Left renal cortex interstitium (tissue), 4 donors: Measurements from ENCODE around the gene CPTP. TPM values are rescaled to one million over a fixed set of nuclear protein-coding genes. Genes with fewer than 3 reads are reported as not detected.

Source experiments
- DNase-seq, 4 donors: peaks; one replicate each; pipeline ENCODE4 v3.0.0-alpha.2; 2013; ENCODE audit warnings: low read depth in 4 of 4, low spot score in 2 of 4, missing footprints in 1 of 4
- polyA plus RNA-seq, 4 donors: library from polyadenylated mRNA; unstranded; fragments of 120-200 nt; gene quantifications; one replicate each; pipeline ENCODE4 v1.2.1, GENCODE V29; 2013; ENCODE audit not compliant: insufficient read length in 4 of 4

CPTP gene
- polyA plus RNA-seq, 4 donors: 12.4 to 21.1 (median 17.3) TPM

DNA sequence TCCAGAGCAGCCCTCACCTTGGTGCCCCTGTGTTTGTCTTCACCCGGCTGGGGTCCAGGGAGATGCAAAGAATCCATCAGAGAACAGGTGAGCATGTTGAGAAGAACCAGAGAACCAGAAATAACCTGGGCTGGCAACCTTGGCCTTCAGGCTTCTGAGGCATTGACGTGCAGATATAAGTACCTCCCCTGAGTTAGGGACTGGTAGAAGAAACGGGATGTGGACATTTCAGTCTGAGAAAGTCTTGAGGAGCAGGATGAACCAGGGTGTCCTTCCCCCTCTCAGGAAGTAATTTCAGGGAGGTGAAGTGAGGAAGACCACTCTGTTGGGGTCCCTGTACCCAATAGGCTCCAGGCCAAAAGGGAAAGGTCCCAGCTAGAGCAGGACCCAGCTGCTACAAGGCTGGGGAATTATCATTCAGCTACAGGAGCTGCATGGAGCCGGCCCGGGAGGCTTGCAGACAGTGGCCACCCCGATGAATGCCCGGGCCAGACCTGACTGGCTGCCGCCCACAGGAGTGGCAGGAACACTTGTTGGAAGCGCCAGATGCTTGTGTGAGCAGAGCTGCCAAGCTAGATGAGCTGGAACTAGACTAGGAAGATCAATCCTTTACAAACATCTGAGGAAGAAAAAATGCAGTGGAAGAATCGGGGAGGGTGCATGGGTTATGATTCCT is 52.1 kb downstream of the CPTP start:
- no peak for DNase-seq

DNA sequence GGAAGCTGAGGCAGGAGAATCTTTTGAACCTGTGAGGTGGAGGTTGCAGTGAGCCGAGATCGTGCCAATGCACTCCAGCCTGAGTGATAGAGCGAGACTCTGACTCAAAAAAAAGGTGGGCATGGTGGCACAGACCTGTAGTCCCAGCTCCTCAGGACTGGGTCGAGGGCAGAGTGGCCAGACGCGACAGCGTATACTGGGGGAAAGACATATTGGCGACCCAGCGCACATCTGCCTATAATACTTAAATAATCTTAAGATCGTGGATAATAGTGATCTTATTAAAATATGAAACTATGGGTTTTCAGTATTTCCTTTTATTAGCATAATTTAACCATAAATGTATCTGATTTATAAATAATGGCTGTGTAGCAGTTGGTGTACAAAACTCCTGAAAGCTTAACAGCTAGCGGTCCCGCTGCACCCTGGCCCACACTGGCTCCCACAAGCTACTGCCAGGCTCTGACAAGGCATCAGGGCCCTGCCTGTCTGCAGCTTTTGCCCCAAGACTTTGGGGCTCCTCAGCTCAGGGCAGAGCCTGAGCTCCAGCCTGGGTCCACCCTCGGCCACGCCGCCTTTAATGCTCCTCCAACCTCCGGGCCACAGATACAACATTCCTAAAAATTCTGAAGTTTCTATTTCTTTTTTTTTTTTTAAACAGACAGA is 53.1 kb downstream of the CPTP start:
- no peak for DNase-seq

Other genes with a start within 250 kb of the CPTP start
- gene C1orf159, start 208.7 kb upstream of the CPTP start, polyA plus RNA-seq: 10 to 100 TPM in 3 of 4 donors, 1 to 10 TPM in 1; 5.5 to 24.1 (median 14.1) TPM
- gene TTLL10, start 150.9 kb upstream of the CPTP start, polyA plus RNA-seq: 1 to 10 TPM in 1 of 4 donors, under 1 TPM in 3; 0.41 to 1.1 (median 0.63) TPM
- under 1 TPM; 0.29 to 0.79 (median 0.53) TPM for gene TNFRSF18, start 118.2 kb upstream of the CPTP start, polyA plus RNA-seq
- gene TNFRSF4, start 110.6 kb upstream of the CPTP start, polyA plus RNA-seq: 1 to 10 TPM; 1.7 to 3.1 (median 2.0) TPM
- gene SDF4, start 92.8 kb upstream of the CPTP start, polyA plus RNA-seq: 100 to 1,000 TPM; 115 to 144 (median 130) TPM
- gene B3GALT6, start 92.6 kb upstream of the CPTP start, polyA plus RNA-seq: 10 to 100 TPM; 19.8 to 24.4 (median 21.4) TPM
- 10 to 100 TPM in 3 of 4 donors, 1 to 10 TPM in 1; 7.2 to 17.3 (median 14.9) TPM for gene C1QTNF12, start 78.1 kb upstream of the CPTP start, polyA plus RNA-seq
- 10 to 100 TPM; 40.9 to 68.6 (median 58.4) TPM for gene UBE2J2, start 50.9 kb upstream of the CPTP start, polyA plus RNA-seq
- gene SCNN1D, start 44.4 kb upstream of the CPTP start, polyA plus RNA-seq: 10 to 100 TPM in 1 of 4 donors, 1 to 10 TPM in 3; 2.4 to 10.2 (median 6.9) TPM
- gene ACAP3, start 16.9 kb upstream of the CPTP start, polyA plus RNA-seq: 10 to 100 TPM; 14.9 to 45.2 (median 33.0) TPM
- 10 to 100 TPM in 2 of 4 donors, 1 to 10 TPM in 2; 7.3 to 12.4 (median 10.7) TPM for gene PUSL1, start 16.2 kb upstream of the CPTP start, polyA plus RNA-seq
- gene INTS11, start 142 bp upstream of the CPTP start, polyA plus RNA-seq: 100 to 1,000 TPM in 3 of 4 donors, 10 to 100 TPM in 1; 94.8 to 169 (median 129) TPM
- gene TAS1R3, start 6.5 kb downstream of the CPTP start, polyA plus RNA-seq: under 1 TPM; 0.28 to 0.70 (median 0.45) TPM
- 10 to 100 TPM; 24.6 to 52.2 (median 45.6) TPM for gene DVL1, start 24.6 kb downstream of the CPTP start, polyA plus RNA-seq
- gene MXRA8, start 33.8 kb downstream of the CPTP start, polyA plus RNA-seq: 100 to 1,000 TPM; 164 to 219 (median 209) TPM
- gene AURKAIP1, start 50.4 kb downstream of the CPTP start, polyA plus RNA-seq: 100 to 1,000 TPM in 1 of 4 donors, 10 to 100 TPM in 3; 64.4 to 107 (median 84.7) TPM
- gene CCNL2, start 74.5 kb downstream of the CPTP start, polyA plus RNA-seq: 100 to 1,000 TPM; 178 to 392 (median 277) TPM
- 100 to 1,000 TPM; 111 to 143 (median 117) TPM for gene MRPL20, start 82.5 kb downstream of the CPTP start, polyA plus RNA-seq
- 10 to 100 TPM in 3 of 4 donors, 1 to 10 TPM in 1; 5.1 to 27.6 (median 12.1) TPM for gene ANKRD65, start 96.5 kb downstream of the CPTP start, polyA plus RNA-seq
- gene VWA1, start 110.9 kb downstream of the CPTP start, polyA plus RNA-seq: 100 to 1,000 TPM in 1 of 4 donors, 10 to 100 TPM in 3; 48.3 to 104 (median 66.7) TPM
- gene ATAD3C, start 124.9 kb downstream of the CPTP start, polyA plus RNA-seq: 1 to 10 TPM; 2.6 to 3.7 (median 2.9) TPM
- gene ATAD3B, start 147.0 kb downstream of the CPTP start, polyA plus RNA-seq: 10 to 100 TPM in 3 of 4 donors, 1 to 10 TPM in 1; 9.4 to 29.9 (median 20.5) TPM
- gene ATAD3A, start 187.4 kb downstream of the CPTP start, polyA plus RNA-seq: 10 to 100 TPM; 15.8 to 31.6 (median 24.4) TPM
- gene TMEM240, start 215.8 kb downstream of the CPTP start, polyA plus RNA-seq: 1 to 10 TPM; 4.3 to 8.4 (median 7.3) TPM